Erythroblast (primary cell): Measurements from ENCODE around the gene CCL19.

Experiments
- DNase-seq, 2 experiments: peaks; one replicate each; lab custom pipeline; 2025; lab: John Stamatoyannopoulos, UW
- GATA1 ChIP-seq: IDR thresholded peaks from 2 replicates; pipeline ENCODE4 v1.6.1; 2011; ENCODE audit warnings: low read depth, mild to moderate bottlenecking, control low read depth, low read length, moderate library complexity
- POLR2A ChIP-seq: IDR thresholded peaks from 2 replicates; pipeline ENCODE4 v1.6.1; 2011; ENCODE audit warnings: mild to moderate bottlenecking, low read length

Gene CCL19

GRCh38 chr9:34647651-34648050 is 43.4 kb downstream of the CCL19 start:
- TF ChIP-seq GATA1: no peak
- no peak for TF ChIP-seq POLR2A

GRCh38 chr9:34647084-34647403 is 44.0 kb downstream of the CCL19 start:
- TF ChIP-seq GATA1 (no peak), POLR2A (no peak)
- DNase-seq: no peak

More at GRCh38 chr9:34647651-34648050, 43.4 kb downstream of the CCL19 start:
- peak; percentile 63 to 70 for DNase-seq

- peak; percentile 92 to 95 for DNase-seq
- peak; percentile 69 for TF ChIP-seq POLR2A
- TF ChIP-seq GATA1: no peak
These were observed 44.6 kb downstream of the CCL19 start, which contains the start of gene GALT for GRCh38 chr9:34646211-34647083. Gene GALT (plus strand): TSS chr9:34646675. CDS start chr9:34646705, 30 bp downstream.

GRCh38 chr9:34644766-34645314 is 46.2 kb downstream of the CCL19 start:
- TF ChIP-seq GATA1: no peak
- TF ChIP-seq POLR2A: no peak
- no peak for DNase-seq

- no peak for DNase-seq
- TF ChIP-seq POLR2A (no peak), GATA1 (no peak)
These were observed 48.4 kb downstream of the CCL19 start for GRCh38 chr9:34642679-34643078.
